Smooth muscle cell (in vitro differentiated cells): ENCODE measurements around the gene KLRD1. TPM values are rescaled to one million over a fixed set of nuclear protein-coding genes. Genes with fewer than 3 reads are reported as not detected.

Experiments
- DNase-seq: peaks from one replicate; lab custom pipeline; 2025; ENCODE audit not compliant: unreplicated experiment; lab: John Stamatoyannopoulos, UW
- H2AFZ ChIP-seq: fragments of 200-600 bp; sonication (generic); 2 replicates; pipeline ENCODE4 v1.6.0; 2016; ENCODE audit warnings: antibody characterized with exemption, low read depth, mild to moderate bottlenecking
- H3F3A ChIP-seq: fragments of 200-600 bp; sonication (generic); 2 replicates; pipeline ENCODE4 v1.6.0; 2017; ENCODE audit warnings: antibody characterized with exemption, low read depth
- H3K27ac ChIP-seq: fragments of 200-600 bp; sonication (generic); 2 replicates; pipeline ENCODE4 v1.5.1; 2016; ENCODE audit warnings: low read depth, mild to moderate bottlenecking
- H3K27me3 ChIP-seq: fragments of 200-600 bp; sonication (generic); 2 replicates; pipeline ENCODE4 v1.6.1; 2016; ENCODE audit warnings: low read depth, mild to moderate bottlenecking
- H3K36me3 ChIP-seq: fragments of 200-600 bp; sonication (generic); 2 replicates; pipeline ENCODE4 v1.5.1; 2016; ENCODE audit warnings: low read depth
- H3K4me1 ChIP-seq: fragments of 200-600 bp; sonication (generic); 2 replicates; pipeline ENCODE4 v1.5.1; 2016; ENCODE audit warnings: low read depth
- H3K4me2 ChIP-seq: fragments of 200-600 bp; sonication (generic); 2 replicates; pipeline ENCODE4 v1.6.0; 2016; ENCODE audit warnings: mild to moderate bottlenecking
- H3K4me3 ChIP-seq: fragments of 200-600 bp; sonication (generic); 2 replicates; pipeline ENCODE4 v1.5.1; 2016; ENCODE audit warnings: mild to moderate bottlenecking
- H3K79me2 ChIP-seq: fragments of 200-600 bp; sonication (generic); 2 replicates; pipeline ENCODE4 v1.6.0; 2016; ENCODE audit warnings: low read depth, mild to moderate bottlenecking
- H3K9ac ChIP-seq: fragments of 200-600 bp; sonication (generic); 2 replicates; pipeline ENCODE4 v1.6.0; 2016; ENCODE audit warnings: low read depth
- H3K9me3 ChIP-seq: fragments of 200-600 bp; sonication (generic); replicated peaks from 2 replicates; pipeline ENCODE4 v1.5.1; 2016; ENCODE audit warnings: low read depth
- H4K20me1 ChIP-seq: fragments of 200-600 bp; sonication (generic); 2 replicates; pipeline ENCODE4 v1.6.0; 2016; ENCODE audit warnings: low read depth
- WGBS: methylation state at CpG from one replicate; pipeline ENCODE4 v1.1.7; 2016; ENCODE audit warnings: low lambda C conversion rate; 5-methylcytosine and 5-hydroxymethylcytosine counted together
- polyA plus RNA-seq: library from polyadenylated mRNA; unstranded; fragments of >200 nt; fragmentation: Nextera tagmentation; extraction: Ambion mirVana; gene quantifications from 2 replicates; pipeline ENCODE4 v1.2.1, GENCODE V29; 2016
- total RNA-seq: library from RNA; depleted of rRNA; stranded (reverse); fragments of >200 nt; gene quantifications from 2 replicates; pipeline ENCODE4 v1.2.3, GENCODE V29; 2014
- TF ChIP-seq, protein P1 (sequence below): fragments of 200-600 bp; sonication (generic); IDR thresholded peaks from 2 replicates; pipeline ENCODE4 v1.5.1; 2017; ENCODE audit warnings: borderline replicate concordance, mild to moderate bottlenecking, antibody characterized with exemption; ENCODE audit not compliant: insufficient read depth, poor library complexity, severe bottlenecking

The KLRD1 gene
- total and polyA plus RNA-seq, 2 experiments from 2014 or later: 0.09 to 0.18 TPM

DNA sequence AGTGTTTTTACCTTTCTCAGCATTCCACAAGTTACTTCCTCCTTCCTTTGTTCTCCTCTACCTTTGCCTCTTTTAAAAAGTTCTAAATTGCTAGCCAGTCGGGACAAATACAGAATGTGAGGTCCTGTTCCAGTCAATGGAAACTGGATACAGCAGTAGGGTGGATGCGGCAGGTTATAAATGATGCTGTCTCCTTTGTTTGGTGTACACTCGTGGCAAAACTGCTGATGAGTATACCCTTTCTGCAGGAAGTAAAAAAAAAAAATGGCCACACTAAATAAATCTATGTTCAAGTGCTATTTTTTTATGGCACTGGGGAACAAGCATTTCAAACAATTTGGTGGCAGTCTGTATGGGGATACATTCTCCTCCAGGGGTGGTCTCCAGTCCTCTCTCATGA, 54.7 kb downstream of the KLRD1 start:
- H3K4me1 ChIP-seq: peaks cover 42% of the 10 kb centered on the region
- peak overlapping the region; percentile 83 for H3K4me2 ChIP-seq

DNA sequence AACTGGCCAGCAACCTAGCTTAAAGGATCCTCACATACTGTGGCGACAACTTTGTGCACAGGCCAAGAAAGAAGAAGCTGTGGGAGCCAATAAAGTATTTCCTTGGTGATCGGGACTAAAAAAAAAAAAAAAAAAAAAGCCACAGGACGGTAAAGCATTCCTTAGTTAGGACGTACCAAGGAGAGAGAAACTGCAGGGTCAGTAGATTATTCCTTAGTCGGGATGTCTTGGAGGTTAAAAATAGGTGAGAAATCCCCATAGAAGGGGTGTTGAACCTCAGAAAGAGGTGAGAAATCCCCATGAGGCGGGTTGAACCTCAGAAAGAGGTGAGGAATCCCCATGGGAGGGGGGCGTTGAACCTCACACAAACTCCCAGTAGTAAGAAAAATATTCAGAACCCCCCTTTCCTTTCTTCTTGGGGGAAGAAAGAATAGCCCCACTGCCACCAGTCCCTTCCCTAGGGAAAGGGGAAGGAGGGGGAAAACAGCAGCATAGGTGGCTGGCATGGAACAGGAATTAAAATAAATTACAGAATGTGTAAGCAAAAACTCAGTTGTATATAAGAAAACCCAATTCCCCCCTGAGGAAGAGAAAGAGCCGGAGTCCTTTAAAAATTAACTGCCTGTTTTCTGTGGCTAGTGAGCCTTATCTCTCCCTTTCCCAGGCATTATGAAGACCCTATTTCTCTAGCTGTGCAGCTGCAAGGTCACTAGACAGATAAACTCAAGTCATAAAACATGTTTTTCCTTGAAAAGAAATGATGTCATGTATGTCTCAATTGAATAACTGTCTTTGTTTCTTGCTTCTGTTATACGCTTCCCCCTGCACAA, 55.4 kb downstream of the KLRD1 start:
- H3K4me1 ChIP-seq: peaks cover 42% of the 10 kb centered on the region
- H3K4me3 ChIP-seq: peak overlapping the region; percentile 54
- TF ChIP-seq, protein P1, sequence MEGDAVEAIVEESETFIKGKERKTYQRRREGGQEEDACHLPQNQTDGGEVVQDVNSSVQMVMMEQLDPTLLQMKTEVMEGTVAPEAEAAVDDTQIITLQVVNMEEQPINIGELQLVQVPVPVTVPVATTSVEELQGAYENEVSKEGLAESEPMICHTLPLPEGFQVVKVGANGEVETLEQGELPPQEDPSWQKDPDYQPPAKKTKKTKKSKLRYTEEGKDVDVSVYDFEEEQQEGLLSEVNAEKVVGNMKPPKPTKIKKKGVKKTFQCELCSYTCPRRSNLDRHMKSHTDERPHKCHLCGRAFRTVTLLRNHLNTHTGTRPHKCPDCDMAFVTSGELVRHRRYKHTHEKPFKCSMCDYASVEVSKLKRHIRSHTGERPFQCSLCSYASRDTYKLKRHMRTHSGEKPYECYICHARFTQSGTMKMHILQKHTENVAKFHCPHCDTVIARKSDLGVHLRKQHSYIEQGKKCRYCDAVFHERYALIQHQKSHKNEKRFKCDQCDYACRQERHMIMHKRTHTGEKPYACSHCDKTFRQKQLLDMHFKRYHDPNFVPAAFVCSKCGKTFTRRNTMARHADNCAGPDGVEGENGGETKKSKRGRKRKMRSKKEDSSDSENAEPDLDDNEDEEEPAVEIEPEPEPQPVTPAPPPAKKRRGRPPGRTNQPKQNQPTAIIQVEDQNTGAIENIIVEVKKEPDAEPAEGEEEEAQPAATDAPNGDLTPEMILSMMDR: no peak
- H3K9me3 ChIP-seq: no peaks in the 10 kb centered on the region
- 29% methylated on average over 9 of the region's 9 CpGs for whole genome bisulfite sequencing
- peak overlapping the region; percentile 83 for H3K4me2 ChIP-seq
- H4K20me1 ChIP-seq: no peaks in the 10 kb centered on the region
- H3K79me2 ChIP-seq: no peaks in the 10 kb centered on the region
- no peaks in the 10 kb centered on the region for H3K36me3 ChIP-seq
- peak overlapping the region; percentile 50 for H3K9ac ChIP-seq
- no peaks in the 10 kb centered on the region for H3K27me3 ChIP-seq
- H3K27ac ChIP-seq: peak overlapping the region; percentile 92
- peak overlapping the region; percentile 29 for H2AFZ ChIP-seq
- DNase-seq: no peak
- peaks cover 16% of the 10 kb centered on the region for H3F3A ChIP-seq

More for the DNA sequence above, 54.7 kb downstream of the KLRD1 start:
- peak overlapping the region; percentile 58 for H3K9ac ChIP-seq
- H3K27me3 ChIP-seq: no peaks in the 10 kb centered on the region
- H3F3A ChIP-seq: peaks cover 16% of the 10 kb centered on the region
- no peaks in the 10 kb centered on the region for H3K36me3 ChIP-seq
- peak overlapping the region; percentile 54 for H3K4me3 ChIP-seq
- DNase-seq: no peak
- 59% methylated on average over 3 of the region's 3 CpGs for WGBS
- H3K9me3 ChIP-seq: no peaks in the 10 kb centered on the region
- TF ChIP-seq, protein P1: no peak
- peak overlapping the region; percentile 92 for H3K27ac ChIP-seq
- H4K20me1 ChIP-seq: no peaks in the 10 kb centered on the region
- H2AFZ ChIP-seq: peak overlapping the region; percentile 29
- H3K79me2 ChIP-seq: no peaks in the 10 kb centered on the region

DNA sequence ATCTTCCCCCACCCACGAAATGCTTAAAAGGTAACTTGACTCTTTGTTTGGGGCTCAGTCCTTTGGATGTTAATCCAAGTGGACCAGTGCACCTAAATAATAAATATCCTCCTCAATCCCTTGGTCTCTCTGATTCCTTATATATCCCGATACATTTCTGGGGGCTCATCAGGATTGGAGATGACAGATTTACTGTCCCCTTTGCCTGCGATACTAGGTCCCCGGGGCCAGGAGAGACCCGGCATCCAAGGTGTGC, 55.9 kb downstream of the KLRD1 start:
- H3K4me2 ChIP-seq: peak overlapping the region; percentile 83
- H3K9me3 ChIP-seq: no peaks in the 10 kb centered on the region
- H3F3A ChIP-seq: peaks cover 16% of the 10 kb centered on the region
- WGBS: 52% methylated on average over 5 of the region's 5 CpGs
- no peaks in the 10 kb centered on the region for H3K27me3 ChIP-seq
- peak overlapping the region; percentile 29 for H2AFZ ChIP-seq
- H3K4me3 ChIP-seq: peak overlapping the region; percentile 54
- peak overlapping the region; percentile 92 for H3K27ac ChIP-seq
- no peak for DNase-seq
- H3K36me3 ChIP-seq: no peaks in the 10 kb centered on the region
- H4K20me1 ChIP-seq: no peaks in the 10 kb centered on the region
- H3K79me2 ChIP-seq: no peaks in the 10 kb centered on the region
- TF ChIP-seq, protein P1: no peak
- H3K9ac ChIP-seq: peak overlapping the region; percentile 50
- H3K4me1 ChIP-seq: peaks cover 42% of the 10 kb centered on the region
